Measurements from ENCODE around the gene HKDC1.

Gene HKDC1

DNA sequence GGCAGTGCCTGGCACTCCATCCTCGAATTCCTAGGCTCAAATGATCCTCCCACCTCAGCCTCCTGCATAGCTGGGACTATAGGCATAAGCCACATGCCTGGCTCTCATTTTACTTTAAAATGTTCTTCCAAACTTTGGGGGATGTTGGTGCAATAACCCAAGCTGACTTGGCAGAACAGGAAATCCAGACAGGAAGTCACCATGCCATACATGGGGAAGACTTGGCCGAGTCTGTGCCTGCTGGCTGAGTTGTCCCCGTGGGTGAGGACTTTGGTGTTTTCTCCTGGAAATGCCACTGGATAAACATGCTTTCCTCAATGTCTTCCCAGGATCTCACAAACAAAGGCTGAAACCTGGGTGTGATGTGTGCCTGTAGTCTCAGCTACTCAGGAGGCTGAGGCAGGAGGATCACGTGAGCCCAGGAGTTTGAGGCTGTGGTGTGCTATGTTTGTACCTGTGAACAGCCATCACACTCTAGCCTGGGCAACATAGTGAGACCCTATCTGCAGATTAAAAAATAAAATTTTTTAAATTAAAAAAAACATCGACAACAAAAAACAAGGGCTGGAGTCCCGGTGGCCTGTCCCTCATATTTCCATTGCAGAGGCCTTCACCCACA lies 19.8 kb downstream of the HKDC1 start:
- TF ChIP-seq, protein P1, sequence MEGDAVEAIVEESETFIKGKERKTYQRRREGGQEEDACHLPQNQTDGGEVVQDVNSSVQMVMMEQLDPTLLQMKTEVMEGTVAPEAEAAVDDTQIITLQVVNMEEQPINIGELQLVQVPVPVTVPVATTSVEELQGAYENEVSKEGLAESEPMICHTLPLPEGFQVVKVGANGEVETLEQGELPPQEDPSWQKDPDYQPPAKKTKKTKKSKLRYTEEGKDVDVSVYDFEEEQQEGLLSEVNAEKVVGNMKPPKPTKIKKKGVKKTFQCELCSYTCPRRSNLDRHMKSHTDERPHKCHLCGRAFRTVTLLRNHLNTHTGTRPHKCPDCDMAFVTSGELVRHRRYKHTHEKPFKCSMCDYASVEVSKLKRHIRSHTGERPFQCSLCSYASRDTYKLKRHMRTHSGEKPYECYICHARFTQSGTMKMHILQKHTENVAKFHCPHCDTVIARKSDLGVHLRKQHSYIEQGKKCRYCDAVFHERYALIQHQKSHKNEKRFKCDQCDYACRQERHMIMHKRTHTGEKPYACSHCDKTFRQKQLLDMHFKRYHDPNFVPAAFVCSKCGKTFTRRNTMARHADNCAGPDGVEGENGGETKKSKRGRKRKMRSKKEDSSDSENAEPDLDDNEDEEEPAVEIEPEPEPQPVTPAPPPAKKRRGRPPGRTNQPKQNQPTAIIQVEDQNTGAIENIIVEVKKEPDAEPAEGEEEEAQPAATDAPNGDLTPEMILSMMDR (IDR thresholded peaks at IDR 0.05; ENCODE audit: control insufficient read depth, insufficient read depth, low read depth, low read length, missing control alignments): no peak
- DNase-seq (ENCODE audit: low read depth): no peak
- H3K4me3 ChIP-seq (ENCODE audit: control insufficient read depth, low read depth, low read length): no peak overlapping the region

DNA sequence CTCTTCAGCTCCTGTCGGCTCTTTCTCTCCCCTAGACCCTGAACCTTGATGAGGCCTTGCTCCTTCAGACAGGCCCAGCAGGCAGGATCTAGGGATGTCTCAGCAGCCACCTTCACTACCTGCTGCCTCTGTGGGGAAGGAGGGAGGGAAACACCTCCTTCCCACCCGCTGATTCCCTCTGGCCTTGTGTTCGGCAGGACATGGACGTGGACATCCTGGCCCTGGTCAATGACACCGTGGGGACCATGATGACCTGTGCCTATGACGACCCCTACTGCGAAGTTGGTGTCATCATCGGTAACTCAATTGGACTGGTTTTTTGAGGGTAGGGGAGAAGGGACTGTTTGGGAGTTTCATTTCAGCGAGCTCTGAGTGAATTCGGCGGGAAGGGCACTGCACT lies 20.3 kb downstream of the HKDC1 start:
- TF ChIP-seq, protein P1 (IDR thresholded peaks at IDR 0.05; ENCODE audit: control insufficient read depth, insufficient read depth, low read depth, low read length, missing control alignments): no peak
- no peak overlapping the region for H3K4me3 ChIP-seq (ENCODE audit: control insufficient read depth, low read depth, low read length)
- DNase-seq (ENCODE audit: low read depth): no peak

DNA sequence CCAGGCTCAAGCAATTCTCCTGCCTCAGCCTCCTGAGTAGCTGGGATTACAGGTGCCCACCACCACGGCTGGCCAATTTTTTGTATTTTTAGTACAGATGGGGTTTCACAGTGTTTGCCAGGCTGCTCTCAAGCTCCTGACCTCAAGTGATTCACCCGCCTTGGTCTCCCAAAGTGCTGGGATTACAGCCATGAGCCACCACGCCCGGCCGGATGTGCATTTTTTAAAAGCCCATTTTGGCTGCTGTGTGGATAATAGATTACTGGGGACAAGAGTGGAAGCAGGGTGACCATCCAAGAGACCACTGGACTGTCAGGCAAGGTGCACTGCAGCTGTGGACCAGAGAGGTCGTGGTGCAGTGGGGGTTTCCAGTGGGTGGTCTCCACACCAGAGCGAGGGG lies 21.4 kb downstream of the HKDC1 start:
- no peak overlapping the region for H3K4me3 ChIP-seq (ENCODE audit: control insufficient read depth, low read depth, low read length)
- TF ChIP-seq, protein P1 (IDR thresholded peaks at IDR 0.05; ENCODE audit: control insufficient read depth, insufficient read depth, low read depth, low read length, missing control alignments): no peak
- no peak for DNase-seq (ENCODE audit: low read depth)

DNA sequence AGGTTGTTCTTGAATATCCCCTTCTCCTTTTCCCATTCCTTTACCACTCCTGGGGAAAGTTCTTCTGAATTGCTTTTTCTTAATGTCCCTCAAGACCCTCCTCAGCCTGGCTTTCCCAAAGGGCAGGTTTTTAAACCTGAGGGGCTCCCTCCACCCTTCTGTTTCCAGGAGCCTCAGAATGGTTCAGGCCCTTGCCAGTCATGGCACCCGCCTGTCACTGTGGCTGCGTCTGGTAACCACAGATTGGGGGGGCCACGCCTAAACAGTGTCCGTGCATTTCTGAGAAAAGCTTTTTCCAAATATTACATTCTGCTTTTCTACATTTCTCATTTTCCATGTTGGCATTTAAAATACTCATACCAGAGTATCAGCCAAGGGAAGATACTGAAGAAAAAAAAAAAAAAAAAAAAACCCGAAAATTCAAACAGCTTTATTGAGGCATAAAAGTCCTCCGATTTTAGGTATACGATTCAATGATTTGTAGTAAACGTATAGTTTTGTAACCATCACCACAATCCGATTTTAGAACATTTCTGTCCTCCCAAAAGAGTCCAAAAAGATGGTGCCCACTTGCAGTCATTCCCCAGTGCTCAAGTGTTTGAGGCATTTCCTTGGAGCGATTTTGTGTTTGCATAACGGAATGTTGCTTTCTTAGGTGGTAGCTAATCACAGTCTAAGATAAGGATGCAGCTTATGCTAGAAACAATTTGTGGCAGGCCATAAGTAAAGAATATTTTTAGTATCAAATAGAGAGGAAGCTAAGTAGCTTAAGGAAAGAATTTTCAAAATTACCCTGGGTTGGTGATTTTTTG lies 22.1 kb downstream of the HKDC1 start:
- no peak for DNase-seq (ENCODE audit: low read depth)
- H3K4me3 ChIP-seq (ENCODE audit: control insufficient read depth, low read depth, low read length): no peak overlapping the region
- TF ChIP-seq, protein P1 (IDR thresholded peaks at IDR 0.05; ENCODE audit: control insufficient read depth, insufficient read depth, low read depth, low read length, missing control alignments): no peak

DNA sequence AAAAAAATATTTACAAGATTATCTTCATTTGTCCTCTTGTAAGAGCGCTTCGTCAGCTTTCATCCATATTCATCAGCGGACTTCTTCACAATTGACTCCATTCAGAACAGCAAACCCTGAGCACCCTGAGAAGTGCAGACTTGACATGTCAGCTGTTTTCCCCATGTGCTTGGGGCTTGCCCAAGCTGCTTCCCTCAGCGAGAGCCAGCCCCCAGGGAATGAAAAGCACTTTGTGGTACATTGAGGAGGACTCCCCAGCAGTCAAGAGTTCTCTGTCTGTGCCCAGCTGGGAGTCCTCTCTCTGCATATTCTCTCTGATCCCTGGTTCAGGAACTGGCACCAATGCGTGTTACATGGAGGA lies 22.7 kb downstream of the HKDC1 start:
- H3K4me3 ChIP-seq (ENCODE audit: control insufficient read depth, low read depth, low read length): no peak overlapping the region
- no peak for DNase-seq (ENCODE audit: low read depth)
- TF ChIP-seq, protein P1 (IDR thresholded peaks at IDR 0.05; ENCODE audit: control insufficient read depth, insufficient read depth, low read depth, low read length, missing control alignments): no peak

DNA sequence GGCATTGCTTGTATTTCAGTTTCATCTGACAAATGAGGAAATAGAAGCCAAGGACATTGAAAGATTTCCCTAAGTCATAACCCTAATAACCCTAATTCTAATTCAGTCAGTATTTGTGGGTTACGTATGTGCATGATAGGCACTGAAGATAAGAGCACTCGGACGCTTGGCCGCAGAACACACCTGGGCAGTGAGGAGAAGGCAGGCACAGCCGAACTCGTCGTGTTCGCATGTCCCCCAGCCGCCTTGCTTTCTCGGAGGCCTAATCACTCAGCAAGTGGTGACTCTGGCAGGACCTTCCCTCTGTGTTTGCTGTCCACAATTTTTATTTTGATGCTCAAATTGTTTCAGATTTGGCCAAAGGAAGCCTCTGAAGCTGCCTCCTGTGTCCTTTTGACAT lies 23.7 kb downstream of the HKDC1 start:
- TF ChIP-seq, protein P1 (IDR thresholded peaks at IDR 0.05; ENCODE audit: control insufficient read depth, insufficient read depth, low read depth, low read length, missing control alignments): no peak
- H3K4me3 ChIP-seq (ENCODE audit: control insufficient read depth, low read depth, low read length): no peak overlapping the region
- no peak for DNase-seq (ENCODE audit: low read depth)
